DND-41 (cell line): ENCODE results near the gene ST6GALNAC6.

ENCODE experiments used
- ATAC-seq: fragments of 200-7000 bp; cut with Tn5 transposase; 3 replicates; pipeline ENCODE4 v1.9.1; 2021; ENCODE audit warnings: low read depth; ENCODE audit not compliant: insufficient read depth
- DNase-seq: peaks from one replicate; pipeline ENCODE4 v3.0.0-alpha.2; 2020
- H2AFZ ChIP-seq: 2 replicates; pipeline ENCODE4 v1.6.0; 2012; ENCODE audit warnings: low read depth, low read length
- H3K27ac ChIP-seq: 2 replicates; pipeline ENCODE4 v1.5.1; 2012; ENCODE audit warnings: low read length, inconsistent platforms
- H3K27me3 ChIP-seq: fragments of 200-600 bp; sonication (generic); 2 replicates; pipeline ENCODE4 v1.6.0; 2012; ENCODE audit warnings: low read length, mild to moderate bottlenecking, inconsistent platforms; ENCODE audit not compliant: insufficient read depth, poor library complexity
- H3K36me3 ChIP-seq: 2 replicates; pipeline ENCODE4 v1.5.1; 2012; ENCODE audit warnings: low read length, inconsistent platforms; ENCODE audit not compliant: insufficient read depth
- H3K4me1 ChIP-seq: 2 replicates; pipeline ENCODE4 v1.5.1; 2012; ENCODE audit warnings: mild to moderate bottlenecking, low read length; ENCODE audit not compliant: insufficient read depth
- H3K4me2 ChIP-seq: 2 replicates; pipeline ENCODE4 v1.6.0; 2012; ENCODE audit warnings: mild to moderate bottlenecking, moderate library complexity, low read length, inconsistent platforms; ENCODE audit not compliant: insufficient read depth
- H3K4me3 ChIP-seq, 2 experiments: fragments of 200-600 bp in 1 of 2; shearing (Covaris generic) in 1 of 2; 2 replicates each; pipeline ENCODE4 v1.5.1; 2012 to 2016; ENCODE audit warnings: inconsistent platforms in 2 of 2, low read length in 2 of 2, mild to moderate bottlenecking in 2 of 2, low read depth in 1 of 2, moderate library complexity in 1 of 2
- H3K79me2 ChIP-seq: 2 replicates; pipeline ENCODE4 v1.6.0; 2012; ENCODE audit warnings: low read length, inconsistent platforms; ENCODE audit not compliant: insufficient read depth
- H3K9ac ChIP-seq: 2 replicates; pipeline ENCODE4 v1.6.0; 2012; ENCODE audit warnings: low read depth, mild to moderate bottlenecking, inconsistent platforms, low read length, moderate library complexity
- H3K9me3 ChIP-seq: 2 replicates; pipeline ENCODE4 v1.5.1; 2012; ENCODE audit warnings: low read length, moderate library complexity, mild to moderate bottlenecking, inconsistent platforms; ENCODE audit not compliant: insufficient read depth, severe bottlenecking
- H4K20me1 ChIP-seq: 2 replicates; pipeline ENCODE4 v1.6.0; 2012; ENCODE audit warnings: low read length; ENCODE audit not compliant: insufficient read depth
- CTCF ChIP-seq: IDR thresholded peaks from 2 replicates; pipeline ENCODE4 v1.5.1; 2012; ENCODE audit warnings: borderline replicate concordance, low read length, moderate library complexity, mild to moderate bottlenecking; ENCODE audit not compliant: poor library complexity, severe bottlenecking; ENCODE audit errors: extremely low read depth
- EZH2 ChIP-seq: IDR thresholded peaks from 3 replicates; pipeline ENCODE4 v1.6.1; 2012; ENCODE audit warnings: borderline replicate concordance, low read depth, mild to moderate bottlenecking, moderate library complexity, low read length, inconsistent platforms; ENCODE audit not compliant: severe bottlenecking

Gene ST6GALNAC6

GRCh38 chr9:127905788-127906191 lies 6.4 kb upstream of the ST6GALNAC6 start:
- Histone ChIP-seq H3K9me3 (no peaks in the 10 kb centered on the region), H3K9ac (no peak overlapping the region), H3K4me1 (no peaks in the 10 kb centered on the region), H4K20me1 (no peaks in the 10 kb centered on the region), H3K36me3 (no peaks in the 10 kb centered on the region), H3K27ac (no peak overlapping the region), H3K27me3 (no peaks in the 10 kb centered on the region), H3K79me2 (no peaks in the 10 kb centered on the region), H2AFZ (no peak overlapping the region), H3K4me2 (no peak overlapping the region), H3K4me3 (no peak overlapping the region)
- TF ChIP-seq CTCF (no peak), EZH2 (no peak)
- ATAC-seq (no peak), DNase-seq (no peak)

GRCh38 chr9:127905004-127905728 lies 5.8 kb upstream of the ST6GALNAC6 start:
- Histone ChIP-seq H3K36me3 (no peaks in the 10 kb centered on the region), H3K27ac (no peak overlapping the region), H3K4me1 (peaks cover under 1% of the 10 kb centered on the region; the same call in 1 of the 2 replicates), H3K9me3 (no peaks in the 10 kb centered on the region), H3K4me3 (no peak overlapping the region), H4K20me1 (no peaks in the 10 kb centered on the region), H2AFZ (no peak overlapping the region), H3K27me3 (no peaks in the 10 kb centered on the region), H3K9ac (no peak overlapping the region), H3K4me2 (no peak overlapping the region), H3K79me2 (no peaks in the 10 kb centered on the region)
- ATAC-seq: no peak
- no peak for TF ChIP-seq EZH2
- no peak for TF ChIP-seq CTCF
- DNase-seq: no peak

GRCh38 chr9:127904561-127905003 lies 5.2 kb upstream of the ST6GALNAC6 start:
- Histone ChIP-seq H3K79me2 (no peaks in the 10 kb centered on the region), H4K20me1 (no peaks in the 10 kb centered on the region), H3K9ac (no peak overlapping the region), H3K27me3 (no peaks in the 10 kb centered on the region), H3K27ac (no peak overlapping the region), H3K4me3 (no peak overlapping the region), H2AFZ (no peak overlapping the region), H3K4me1 (peaks cover 6% of the 10 kb centered on the region), H3K36me3 (no peaks in the 10 kb centered on the region), H3K4me2 (no peak overlapping the region), H3K9me3 (no peaks in the 10 kb centered on the region)
- ATAC-seq (no peak), DNase-seq (no peak)
- no peak for TF ChIP-seq CTCF
- TF ChIP-seq EZH2: no peak
